ENCODE data around the gene TEX14.
"Not testable (repeated sequence)": the region's sequence is repeated elsewhere in the genome, so short reads cannot be mapped to it uniquely, and the experiment has no call there.

TEX14 gene

DNA sequence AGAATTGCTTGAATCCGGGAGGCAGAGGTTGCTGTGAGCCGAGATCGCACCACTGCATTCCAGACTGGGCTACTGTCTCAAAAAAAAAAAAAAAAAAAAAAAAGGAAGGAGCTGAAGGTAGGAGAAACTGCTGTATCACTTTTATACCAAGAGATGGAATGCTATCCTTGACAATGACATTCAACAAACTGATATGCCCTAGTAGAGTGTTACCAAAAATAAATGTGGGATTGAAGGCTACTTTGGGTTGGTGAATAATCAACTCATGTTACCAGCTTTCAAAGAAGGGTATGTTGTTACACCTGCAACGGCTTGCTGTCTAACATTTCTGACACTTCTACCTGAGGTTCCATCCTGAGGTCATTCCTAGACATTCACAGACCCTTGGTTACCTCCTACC is 84.9 kb downstream of the TEX14 start:
- no peak for DNase-seq (ENCODE audit: low spot score)

DNA sequence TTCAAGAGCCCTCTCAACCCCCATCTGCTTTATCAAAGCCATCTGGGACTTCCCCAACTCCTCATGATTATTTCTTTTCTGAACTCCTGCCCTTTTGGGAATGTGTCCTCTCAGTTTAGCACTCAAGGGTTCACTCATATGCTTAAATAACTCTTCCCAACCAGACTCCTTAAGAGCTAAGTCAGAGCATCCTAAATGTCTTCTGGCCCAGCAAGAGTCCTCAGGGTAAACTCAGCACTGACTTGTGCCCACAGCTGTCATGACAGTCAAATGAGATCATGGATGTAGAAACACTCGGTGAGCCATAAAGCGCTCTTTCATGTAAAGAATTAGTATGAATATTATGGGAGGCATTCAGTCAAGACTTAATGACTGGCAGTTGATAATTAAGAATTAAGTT is 85.9 kb downstream of the TEX14 start:
- DNase-seq (ENCODE audit: low spot score), result no peak

DNA sequence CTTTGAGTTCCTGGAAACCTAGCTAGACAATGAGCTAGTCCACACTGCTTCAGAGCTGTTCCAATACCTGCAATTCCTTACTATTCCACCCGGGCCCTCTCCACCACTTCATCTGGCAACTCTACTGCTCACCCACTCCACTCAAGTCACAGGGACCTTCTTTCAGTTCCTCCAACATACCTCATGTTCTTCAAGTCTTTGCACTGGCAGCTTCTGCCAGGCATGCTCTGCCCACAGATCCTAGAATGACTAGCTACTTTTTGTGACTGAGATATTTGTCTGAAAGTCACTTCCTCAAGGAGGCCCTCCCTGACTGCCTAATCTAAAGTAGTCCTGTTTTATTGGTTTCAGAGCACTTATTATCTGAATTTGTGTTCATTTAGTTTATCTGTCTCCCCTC is 86.4 kb downstream of the TEX14 start:
- no peak for DNase-seq (ENCODE audit: low spot score)

DNA sequence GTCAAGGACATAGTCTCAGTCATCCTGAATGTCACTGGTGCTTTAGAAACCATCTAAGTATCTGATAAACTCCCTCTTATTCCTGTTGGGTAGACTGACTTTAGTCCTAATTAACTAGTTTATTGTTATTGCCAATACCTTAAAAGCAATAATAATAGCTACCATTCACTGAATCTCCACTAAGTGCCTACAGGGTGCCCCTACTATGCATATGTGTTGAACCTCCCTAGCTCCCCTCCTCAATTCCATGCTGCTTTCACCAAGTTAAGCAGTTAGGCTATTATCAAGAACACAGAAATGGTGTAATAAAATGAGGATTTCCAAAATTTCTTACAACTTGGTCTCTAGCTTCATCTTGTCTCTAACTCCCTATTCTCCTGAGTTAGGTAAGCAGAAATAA is 89.9 kb downstream of the TEX14 start:
- DNase-seq (ENCODE audit: low spot score), result no peak

DNA sequence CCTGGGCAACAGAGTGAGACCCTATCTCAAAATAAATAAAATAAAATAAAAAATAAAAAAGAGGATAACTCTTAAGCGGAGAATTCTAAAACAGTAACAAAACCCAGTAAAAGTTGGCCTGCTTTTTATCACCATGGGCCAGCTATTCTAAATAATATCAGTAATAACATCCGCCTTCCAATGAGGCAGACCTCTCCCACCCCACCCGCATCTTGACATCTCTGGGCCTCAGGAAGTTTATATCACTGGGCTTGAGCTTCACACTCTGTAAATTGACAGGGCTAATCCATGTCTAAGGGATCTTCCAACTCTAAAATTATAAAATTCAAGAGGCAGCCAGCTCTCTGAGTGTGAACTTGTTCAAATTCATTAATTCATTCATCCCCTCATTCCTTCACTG is 94.5 kb downstream of the TEX14 start:
- no peak for DNase-seq (ENCODE audit: low spot score)

DNA sequence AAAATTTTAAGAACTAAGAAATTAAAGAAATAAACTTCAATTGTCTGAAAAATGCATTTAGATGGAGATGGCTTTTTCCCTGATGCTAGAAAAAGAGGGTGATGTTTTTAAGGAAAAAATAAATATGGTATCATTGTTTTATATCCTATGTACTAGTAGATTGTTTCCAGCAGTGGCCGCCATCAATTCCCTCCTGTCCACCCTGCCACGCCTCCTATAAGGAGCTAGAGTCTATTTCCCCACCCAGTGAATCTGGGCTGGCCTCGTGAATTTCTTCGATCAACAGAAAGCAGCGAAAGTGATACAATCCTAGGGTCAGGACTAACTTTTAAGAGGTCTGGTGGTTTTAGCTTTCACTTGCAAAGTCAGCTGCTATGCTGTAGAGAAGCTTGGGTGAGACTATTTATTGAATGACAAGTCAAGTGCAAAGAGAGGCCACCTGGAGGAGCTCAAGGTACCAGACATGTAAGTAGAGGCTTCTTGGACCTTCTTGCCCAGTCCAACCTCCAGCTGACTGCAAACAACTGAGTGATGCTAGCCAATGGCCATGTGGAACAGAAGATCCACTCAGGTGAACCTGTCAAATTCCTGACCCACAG is 96.6 kb downstream of the TEX14 start:
- DNase-seq (ENCODE audit: low spot score), result no peak

DNA sequence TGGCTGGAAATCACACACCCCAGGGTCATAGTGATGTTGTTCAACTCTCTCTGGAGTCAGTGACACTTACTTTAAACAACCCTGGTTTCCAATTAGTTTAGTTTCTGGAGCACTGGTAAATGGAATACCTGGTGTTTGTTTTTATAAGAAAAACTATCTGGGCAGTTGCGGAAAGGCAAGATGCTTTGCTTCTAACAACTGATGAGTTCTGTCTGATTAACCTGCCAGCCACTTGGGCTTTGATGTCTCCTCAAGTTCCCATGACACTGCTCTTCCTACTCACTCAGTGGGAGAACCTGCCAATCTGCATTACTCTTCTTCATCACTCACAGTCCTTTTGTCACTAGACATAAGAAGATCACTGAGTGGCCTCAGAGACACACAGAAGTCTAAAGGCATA is 98.7 kb downstream of the TEX14 start:
- no peak for DNase-seq (ENCODE audit: low spot score)

DNA sequence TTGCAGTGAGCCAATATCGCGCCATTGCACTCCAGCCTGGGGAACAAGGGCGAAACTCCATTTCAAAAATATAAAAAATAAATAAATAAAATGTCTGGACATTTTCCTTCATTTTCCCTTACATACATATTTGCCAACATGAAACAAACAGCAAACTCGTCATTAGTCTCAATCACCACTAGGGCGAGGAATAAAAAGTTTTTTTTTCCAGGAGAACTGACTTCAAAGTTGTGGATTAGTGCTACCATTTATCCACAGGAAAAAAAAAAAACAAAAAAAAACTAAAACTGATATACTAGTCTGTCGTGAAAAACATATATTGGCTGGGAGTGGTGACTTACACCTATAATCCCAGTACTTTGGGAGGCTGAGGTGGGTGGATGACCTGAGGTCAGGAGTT is 100.4 kb downstream of the TEX14 start:
- DNase-seq (ENCODE audit: low spot score), result no peak

DNA sequence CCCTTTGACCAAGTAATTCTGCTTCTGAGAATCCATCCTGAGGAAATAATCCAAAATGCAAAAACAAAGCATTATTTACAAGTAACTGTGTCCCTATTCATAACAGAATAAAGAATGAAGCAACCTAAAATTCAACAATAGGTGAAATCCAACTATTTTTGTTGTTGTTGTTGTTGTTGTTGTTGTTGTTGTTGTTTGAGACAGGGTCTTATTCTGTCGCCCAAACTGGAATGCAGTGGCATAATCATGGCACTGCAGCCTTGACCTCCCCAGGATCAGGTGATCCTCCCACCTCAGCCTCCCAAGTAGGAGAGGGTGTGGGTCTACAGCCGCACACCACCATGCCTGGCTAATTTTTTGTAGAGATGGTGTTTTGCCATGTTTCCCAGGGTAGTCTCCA is 101.5 kb downstream of the TEX14 start:
- no peak for DNase-seq (ENCODE audit: low spot score)

DNA sequence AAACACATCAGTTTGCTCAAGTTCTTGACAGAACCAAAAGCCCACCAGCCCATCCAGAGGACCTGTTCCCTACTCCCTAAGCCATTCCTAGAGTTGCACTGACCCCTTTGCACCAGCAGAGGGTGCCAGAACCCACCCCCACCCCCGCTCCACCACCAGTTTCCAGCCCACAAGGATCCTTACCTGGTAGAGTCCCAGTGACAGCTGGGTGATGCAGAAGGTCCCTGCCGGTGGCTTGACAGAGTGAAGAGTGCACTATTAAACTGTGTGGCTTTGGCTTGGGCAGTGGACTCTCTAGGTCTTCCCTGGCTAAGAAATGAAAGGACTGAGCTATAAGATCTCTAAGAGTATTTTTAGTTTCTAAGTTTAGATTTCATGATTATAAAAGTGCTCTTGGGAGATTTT is 104.1 kb downstream of the TEX14 start:
- peak; percentile 87 for DNase-seq (ENCODE audit: low spot score)

DNA sequence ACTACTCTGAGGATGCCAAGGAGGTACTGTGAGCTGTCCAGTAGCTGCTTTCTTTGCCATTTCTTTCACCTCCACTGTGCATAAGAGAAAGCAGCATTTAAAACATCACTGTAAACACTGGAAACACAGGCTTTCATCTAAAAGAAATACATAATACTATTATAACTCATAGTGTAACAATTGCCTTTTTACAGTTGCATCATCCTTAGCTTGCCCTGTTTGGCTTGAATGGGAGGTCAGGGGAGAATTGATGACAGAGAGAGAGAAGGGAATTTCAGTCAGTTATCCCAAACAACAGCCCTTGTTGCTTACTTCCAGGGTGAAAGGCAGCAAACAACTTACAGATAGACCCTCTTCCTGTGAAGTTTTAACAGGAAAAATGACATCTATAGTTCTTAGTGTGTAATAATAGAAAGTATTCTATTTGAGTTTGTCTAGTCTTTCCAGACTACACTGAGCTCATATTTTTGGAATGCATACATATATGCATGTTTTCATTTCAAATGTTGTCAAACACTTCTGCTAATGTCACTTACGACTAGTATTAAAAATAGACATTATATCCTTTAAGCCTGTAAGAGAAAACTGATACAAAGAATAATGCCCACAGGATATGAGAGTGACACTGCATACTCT is 105.7 kb downstream of the TEX14 start:
- no peak for DNase-seq (ENCODE audit: low spot score)

DNA sequence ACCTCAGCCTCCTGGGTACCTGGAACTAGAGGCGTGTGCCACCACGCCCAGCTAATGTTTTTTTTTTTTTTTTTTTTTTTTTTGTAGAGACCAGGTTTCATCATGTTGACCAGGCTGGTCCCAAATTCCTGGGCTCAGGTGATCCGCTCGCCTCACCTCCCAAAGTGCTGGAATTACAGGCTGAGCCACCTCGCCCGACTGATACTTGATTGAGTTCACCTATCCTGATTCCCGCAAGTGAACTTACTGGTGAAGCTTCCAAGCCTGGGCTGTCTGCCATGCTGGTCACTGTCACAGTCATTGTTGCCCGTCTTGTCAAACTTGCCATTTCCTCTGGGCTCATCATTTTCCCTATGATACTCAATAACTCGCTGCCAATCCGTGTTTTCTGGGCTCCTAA is 106.3 kb downstream of the TEX14 start:
- DNase-seq (ENCODE audit: low spot score), result no peak

DNA sequence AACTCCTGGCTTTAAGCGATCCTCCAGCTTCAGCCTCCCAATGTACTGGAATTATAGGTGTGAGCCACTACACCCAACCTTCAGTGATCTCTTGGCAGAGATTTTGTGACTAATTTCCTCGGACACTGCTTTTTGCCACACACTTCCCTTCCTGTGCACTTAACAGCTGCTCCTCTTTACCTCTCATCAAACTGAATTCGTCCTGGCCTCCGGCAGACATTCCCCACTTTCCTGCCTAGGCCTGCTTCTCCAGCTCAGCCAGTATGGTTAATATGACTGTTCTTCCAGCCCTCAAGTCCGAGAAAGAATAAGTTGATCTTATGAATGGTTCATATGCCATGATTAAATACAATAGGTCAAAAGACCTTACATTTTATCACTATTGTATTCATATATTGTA is 108.4 kb downstream of the TEX14 start:
- DNase-seq (ENCODE audit: low spot score), result no peak

DNA sequence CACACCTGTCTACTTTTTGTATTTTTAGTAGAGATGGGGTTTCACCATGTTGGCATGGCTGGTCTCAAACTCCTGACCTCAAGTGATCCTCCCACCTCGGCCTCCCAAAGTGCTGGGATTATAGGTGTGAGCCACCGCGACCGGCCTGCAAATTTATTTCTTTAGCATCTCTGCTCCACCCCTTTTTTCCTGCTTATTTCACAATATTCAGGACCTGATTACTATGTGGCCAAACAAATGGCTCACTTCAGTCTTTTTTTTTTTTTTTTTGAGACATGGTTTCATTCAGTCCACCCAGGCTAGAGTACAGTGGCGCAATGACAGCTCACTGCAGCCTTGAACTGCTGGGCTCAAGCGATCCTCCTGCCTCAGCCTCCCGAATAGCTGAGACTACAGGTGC is 109.1 kb downstream of the TEX14 start:
- not testable (repeated sequence) for DNase-seq (ENCODE audit: low spot score)

DNA sequence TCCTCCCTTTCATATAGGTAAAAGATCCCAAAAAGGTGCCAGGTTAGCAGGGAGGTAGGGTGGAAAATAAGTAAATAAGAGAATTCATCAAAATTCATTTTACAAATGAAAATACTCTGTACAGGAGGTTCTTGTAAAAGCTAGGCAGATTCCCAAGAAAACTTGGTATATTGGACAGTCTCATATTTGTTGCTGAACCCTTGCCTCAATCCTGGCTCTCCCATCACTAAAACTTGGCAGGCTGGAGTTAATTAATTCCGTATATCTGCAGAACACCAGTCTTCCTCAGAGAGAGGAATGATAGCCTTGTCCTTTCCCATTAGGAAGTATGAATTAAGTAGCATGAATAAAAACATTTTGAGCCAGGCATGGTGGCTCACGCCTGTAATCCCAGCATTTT is 111.2 kb downstream of the TEX14 start:
- no peak for DNase-seq (ENCODE audit: low spot score)

DNA sequence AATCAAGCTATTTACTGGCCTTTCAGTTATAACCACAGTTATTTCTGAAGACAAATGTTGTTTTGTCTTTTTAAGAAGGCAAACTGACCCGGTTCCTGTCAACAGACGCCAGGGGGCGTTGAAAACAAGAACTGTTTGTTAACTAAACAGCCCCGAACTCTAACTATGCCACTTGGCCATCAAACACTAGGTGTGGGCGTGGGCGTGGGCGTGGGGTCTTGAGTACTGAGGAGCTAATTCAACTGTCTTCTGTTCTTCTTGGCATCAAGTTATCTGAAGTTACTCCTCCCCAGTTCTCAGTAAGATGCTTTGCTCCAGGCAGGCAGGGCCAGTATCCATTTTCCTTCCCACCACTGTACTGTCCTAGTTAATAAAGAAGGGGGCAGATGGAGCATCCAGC is 114.1 kb downstream of the TEX14 start:
- peak; percentile 58 for DNase-seq (ENCODE audit: low spot score)

DNA sequence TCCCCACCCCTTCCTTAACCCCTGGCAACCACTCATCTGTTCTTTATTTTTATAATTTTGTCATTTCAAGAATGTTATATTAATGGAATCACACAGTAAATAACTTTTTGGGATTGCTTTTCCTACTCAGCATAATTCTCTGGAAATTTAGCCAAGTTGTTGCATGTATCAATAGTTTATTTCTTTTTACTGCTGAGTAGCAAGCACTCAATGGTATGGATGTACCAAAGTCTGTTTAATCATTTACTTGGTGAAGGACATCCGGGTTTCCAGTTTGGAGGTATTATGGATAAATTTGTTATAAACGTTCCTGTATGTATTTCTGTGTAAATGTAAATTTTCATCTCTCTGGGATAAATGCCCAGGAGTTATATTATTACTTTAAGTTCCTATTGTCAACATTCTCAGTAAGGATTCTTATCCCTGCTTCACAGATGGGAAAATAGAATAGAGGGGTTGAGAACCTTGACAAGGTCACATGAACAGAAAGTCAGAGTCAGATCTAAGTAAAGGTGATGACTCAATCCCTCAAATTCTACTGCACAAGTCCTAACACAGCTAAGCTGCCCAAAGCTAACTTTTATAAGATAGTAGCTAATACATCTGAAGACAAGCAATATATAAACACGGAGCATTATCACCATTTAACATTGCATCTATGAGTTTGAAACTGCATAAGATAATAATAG is 115.0 kb downstream of the TEX14 start:
- DNase-seq (ENCODE audit: low spot score), result no peak

DNA sequence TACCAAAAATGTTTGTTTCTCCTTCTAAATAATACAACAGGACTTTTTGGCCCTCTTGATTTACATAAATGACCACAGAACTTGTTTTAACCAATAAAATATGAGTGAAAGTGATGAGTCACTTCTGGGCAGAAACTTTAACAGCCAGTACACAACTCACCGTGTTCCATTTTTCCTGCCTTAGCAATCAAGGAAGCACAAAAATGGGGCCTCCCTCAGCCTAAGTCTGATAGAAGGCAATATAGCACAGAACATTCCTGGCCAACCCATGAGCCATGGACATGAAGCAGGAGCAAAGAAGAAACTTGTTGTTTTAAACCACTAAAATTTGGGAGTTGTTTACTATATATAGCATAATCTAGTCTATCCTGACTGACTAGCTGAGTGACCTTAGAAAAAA is 116.3 kb downstream of the TEX14 start:
- peak; percentile 45 for DNase-seq (ENCODE audit: low spot score)

DNA sequence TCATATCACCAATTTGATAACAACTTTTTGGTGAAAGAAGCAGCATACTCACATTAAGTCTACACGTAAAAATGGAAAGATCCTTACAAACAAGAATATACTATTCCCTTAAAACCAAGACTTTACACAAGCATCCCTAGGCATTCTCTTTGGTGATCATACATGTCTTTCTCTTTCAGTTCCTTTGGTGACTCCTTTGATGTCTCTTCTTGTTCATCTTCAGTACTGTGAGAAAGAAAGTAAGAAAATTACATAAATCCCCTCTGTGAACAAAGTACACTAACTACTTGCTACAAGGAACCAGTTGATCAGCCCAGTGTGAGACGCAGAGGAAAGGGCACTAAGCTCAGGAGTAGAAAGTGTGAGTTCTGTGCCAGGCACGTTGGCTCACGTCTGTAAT is 117.8 kb downstream of the TEX14 start:
- DNase-seq (ENCODE audit: low spot score), result no peak

DNA sequence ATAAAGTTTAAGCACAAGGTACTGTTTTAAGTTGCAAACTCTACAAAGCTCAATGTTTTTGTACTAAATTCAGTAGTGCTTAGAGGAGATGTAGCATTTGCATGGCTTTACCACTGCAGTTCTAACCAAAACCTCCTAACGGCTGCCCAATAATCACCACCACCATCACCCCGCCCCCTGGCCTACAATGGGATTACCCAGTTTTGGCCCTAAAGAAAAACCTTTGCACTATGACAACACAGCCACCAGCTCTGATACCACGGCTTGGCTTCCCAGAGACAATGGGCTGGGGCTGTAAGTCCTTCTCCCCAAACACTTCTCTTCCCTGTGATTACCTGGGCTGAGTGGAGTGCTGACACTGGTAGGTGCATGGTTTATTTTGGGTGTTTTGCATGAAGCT is 119.0 kb downstream of the TEX14 start:
- DNase-seq (ENCODE audit: low spot score), result no peak

DNA sequence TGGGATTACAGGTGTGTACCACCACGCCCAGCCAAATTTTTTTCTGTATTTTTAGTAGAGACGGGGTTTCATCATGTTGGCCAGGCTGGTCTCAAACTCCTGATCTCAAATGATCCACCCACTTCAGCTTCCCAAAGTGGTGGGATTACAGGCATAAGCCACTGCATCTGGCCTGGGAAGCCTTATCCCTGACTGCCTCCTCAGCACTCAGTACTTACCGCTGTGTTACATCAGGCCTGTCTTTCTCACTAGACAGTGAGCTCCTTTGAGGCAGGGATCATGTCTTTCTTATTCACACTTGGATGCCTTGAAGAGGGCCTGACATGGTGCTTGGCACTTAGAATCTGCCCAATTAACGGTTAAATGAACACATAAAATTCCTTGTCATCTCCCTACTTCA is 121.1 kb downstream of the TEX14 start:
- no peak for DNase-seq (ENCODE audit: low spot score)

DNA sequence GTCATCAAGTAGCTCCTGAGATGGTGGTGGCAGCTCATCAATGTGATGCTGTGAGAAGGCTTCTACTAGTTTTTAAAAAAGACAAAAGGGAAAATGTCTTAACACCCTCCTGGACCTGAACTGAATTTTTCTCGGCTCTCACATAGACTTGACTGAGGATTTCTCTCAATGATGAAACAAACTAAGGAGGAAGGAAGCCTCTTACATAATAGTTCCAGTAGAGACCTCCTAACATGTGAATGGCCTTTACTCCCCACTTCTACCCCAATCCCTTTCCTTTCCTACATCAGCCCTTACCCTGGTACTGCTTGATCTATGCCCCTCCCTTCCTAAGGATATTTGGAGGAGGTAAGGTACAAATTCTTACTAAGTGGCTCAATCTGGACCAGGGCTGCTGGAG is 122.6 kb downstream of the TEX14 start:
- DNase-seq (ENCODE audit: low spot score), result no peak

DNA sequence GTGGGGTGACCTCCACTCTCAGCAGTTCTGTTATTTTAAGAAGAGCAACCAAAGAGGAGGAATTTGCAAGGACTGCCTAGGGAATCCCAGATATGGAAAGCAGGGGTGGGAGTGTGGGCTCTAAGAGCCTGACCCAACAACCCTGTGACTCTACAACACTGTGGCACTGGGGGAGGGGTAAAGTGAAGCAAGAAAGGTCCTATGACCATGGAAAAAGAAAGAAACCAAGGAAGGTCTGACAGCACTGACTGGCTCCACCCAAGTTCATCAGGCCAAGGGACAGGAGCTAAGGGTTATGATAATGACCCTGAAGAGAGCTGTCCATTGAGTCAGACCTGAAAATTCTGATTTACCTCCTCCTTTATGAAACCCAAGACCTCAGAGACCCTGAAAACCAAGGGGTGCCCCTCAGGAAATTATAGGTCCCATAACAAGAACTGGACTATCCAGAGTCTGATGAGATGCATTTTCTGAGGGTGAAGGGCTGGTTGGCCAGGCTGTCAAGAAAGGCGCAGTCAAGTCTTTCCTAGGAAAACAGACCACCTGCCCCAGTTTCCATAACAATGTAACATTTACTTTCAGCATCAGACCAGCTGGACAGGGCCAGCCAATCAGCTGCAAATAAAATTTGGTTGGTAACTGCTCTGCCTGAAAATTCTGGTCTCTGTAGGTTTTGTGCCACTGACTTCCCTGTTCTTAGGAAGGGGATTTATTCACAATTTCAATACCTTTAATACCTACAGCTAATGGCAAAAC is 123.6 kb downstream of the TEX14 start:
- no peak for DNase-seq (ENCODE audit: low spot score)
